Ecto neural progenitor cell (in vitro differentiated cells): ENCODE measurements around the gene FOXRED1.
"Not testable (repeated sequence)": the region's sequence is repeated elsewhere in the genome, so short reads cannot be mapped to it uniquely, and the experiment has no call there.

ENCODE experiments used
- DNase-seq: peaks from one replicate; pipeline ENCODE4 v3.0.0-alpha.2; 2018; ENCODE audit warnings: low spot score

Gene FOXRED1

GRCh38 chr11:126277322-126277721 is 8.4 kb downstream of the FOXRED1 start:
- DNase-seq, result no peak

DNA sequence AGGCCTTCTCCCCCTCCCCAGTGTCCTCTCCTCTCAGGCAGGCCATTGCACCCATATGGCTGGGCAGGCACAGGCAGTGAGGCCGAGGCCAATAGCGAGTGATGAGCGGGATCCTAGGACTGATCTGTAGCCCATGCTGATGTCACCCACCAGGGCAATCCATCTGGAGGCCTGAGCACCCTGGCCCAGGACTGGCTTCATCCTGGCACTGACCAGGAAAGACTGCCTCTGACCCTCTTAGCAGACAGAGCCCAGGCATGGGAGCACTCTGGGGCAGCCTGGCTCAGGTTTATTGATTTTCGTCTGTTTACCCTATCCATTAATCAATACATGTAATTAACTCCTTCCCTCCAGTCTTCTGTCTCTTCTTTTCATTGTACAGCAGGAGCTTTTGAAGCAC is 8.8 kb downstream of the FOXRED1 start:
- DNase-seq, result no peak

GRCh38 chr11:126279191-126279590 is 10.2 kb downstream of the FOXRED1 start:
- DNase-seq, result no peak

DNA sequence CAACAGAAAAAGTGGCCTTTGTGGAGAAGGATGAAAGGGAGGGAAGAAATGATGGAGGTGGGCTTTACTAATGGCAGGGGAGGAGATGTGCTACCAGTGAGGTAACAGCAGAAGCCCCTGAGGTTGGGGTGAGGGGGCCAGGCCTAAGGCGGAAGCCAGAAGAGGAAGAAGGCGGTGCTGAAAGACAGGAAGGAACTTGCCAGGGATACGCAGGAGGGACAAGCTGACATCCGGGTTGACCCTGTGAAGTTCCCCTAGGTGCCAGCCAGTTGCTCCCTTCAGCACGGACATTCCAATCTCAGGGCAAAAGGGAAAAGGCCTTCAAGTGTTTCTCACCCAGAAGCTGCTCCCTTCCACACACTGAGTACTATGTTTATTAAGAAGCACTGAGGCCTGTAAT is 11.6 kb downstream of the FOXRED1 start:
- DNase-seq, result no peak

- no peak for DNase-seq
These were observed 12.3 kb downstream of the FOXRED1 start for GRCh38 chr11:126281245-126281644.

DNA sequence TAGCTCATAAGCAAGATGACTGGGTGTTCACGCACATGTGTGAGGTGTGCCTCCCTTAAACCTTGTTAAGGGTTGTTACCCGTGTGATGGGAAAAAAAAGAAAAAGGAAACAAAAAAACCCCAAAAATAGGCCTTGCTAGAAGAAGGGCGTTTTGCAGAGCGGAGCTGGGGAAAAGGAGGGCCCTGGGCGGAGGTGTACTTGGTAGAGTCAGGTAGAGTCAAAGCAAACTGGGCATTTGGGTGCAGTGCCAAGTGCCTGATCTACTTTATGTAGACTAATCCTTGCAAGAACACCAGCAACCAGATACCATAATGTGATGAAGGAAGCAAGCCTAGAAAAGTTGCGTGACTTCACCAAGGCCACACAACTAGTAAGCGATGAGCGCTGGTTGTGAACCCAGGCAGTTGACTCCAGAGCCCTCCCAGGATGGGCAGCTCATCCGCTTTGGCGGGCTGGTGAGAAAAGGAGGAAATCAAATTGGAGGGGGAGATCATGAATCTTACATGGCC is 12.8 kb downstream of the FOXRED1 start:
- DNase-seq, result no peak

GRCh38 chr11:126282361-126282735 is 13.4 kb downstream of the FOXRED1 start:
- peak; percentile 58 for DNase-seq

GRCh38 chr11:126282736-126283591 is 14.0 kb downstream of the FOXRED1 start, which contains the start of gene TIRAP:
Gene TIRAP (plus strand): TSS chr11:126283093. CDS start chr11:126290895, 7,802 bp downstream.
- DNase-seq, result peak; percentile 74

DNA sequence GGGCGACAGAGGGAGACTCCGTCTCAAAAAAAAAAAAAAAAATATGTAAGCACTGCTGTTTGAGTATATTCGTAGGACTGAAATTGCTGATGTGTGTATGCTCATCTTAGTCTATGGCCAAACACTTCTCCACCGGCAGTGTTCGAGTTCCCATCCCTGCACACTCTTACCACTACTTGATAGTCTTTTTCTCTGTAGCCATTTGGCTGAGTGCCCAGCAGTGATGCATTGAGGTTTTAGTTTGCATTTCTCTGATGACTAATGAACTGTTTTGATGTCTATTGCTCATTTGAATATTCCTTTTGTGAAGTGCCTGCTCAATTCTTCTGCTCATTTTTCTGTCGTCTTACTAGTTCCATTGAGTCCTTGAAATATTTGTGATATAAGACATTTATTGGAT is 15.9 kb downstream of the FOXRED1 start:
- no peak for DNase-seq

DNA sequence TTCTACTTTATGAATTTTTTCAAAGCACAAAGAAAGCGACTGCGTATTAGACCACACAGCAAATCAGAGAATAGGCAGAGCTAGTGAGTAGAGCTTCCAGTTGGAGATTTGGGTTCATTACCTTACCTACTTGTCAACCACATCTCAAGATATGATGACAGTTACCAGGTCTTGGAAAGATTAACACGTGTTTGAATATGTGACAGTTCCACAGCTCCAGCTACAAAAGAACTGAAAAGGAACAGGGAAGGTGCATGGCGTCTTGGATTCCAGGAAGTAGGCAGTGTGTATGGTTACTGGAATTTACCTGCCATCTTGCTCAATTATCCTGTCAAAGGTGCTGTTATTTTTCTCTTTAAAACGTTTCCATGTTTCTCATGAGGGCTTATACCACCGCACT is 19.3 kb downstream of the FOXRED1 start:
- no peak for DNase-seq

DNA sequence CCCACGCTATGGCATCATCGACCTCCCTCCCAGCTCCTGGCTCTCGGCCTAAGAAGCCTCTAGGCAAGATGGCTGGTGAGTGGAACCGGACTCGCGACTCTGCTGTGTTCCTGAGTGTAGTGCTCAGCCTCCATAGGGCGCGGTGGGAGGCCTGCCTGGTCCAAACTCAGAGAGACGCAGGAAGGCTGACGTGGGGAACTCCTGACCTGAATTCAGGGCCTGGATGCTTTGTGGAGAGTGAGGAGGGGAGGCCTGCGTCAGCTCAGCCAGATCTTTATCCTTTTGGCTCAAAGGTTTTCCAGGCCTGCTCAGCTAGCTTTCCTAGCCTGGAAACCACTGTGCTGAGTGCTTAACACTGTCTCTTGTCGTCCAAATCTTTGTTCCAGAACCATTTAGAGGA is 21.9 kb downstream of the FOXRED1 start:
- DNase-seq, result no peak

GRCh38 chr11:126293726-126294125 is 24.8 kb downstream of the FOXRED1 start:
- no peak for DNase-seq

- no peak for DNase-seq
These were observed 28.1 kb downstream of the FOXRED1 start for GRCh38 chr11:126297004-126297403.

DNA sequence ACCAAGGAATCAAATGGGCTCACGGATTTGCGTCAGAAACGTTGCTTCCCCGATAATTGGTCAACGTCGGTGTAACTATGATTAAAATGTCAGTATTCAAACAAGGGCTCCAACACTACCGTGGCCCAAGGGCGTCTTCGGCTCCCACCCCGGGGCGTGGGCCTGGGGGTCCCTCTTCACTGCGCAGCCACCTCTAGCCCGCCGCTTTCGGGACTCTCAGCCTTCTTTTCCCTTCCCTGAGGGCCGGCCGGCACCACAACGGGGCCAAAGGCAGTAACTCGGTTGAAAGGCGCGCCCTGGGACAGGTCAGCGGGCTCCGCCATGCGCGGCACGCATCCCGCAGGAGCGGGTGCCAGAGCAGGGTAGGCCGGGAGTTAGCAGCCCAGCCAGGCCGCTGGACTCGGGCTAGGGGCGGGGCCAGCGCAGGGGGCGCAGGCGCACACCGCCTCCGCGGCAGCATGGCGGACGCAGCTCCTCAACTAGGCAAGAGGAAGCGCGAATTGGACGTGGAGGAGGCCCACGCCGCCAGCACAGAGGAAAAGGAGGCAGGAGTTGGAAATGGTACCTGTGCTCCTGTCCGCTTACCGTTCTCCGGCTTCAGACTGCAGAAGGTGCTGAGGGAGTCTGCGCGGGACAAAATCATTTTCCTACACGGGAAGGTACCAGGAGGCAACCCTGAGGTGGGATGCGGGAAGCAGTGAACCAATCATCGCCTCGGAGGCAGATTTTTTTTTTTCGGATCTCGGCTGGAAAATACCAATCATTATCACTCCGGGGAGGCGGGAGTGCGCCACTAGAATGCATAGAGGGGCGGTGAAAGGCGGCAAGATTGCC is 34.9 kb downstream of the FOXRED1 start, which contains the start of gene DCPS:
DCPS (plus strand) TSS at position 438 of the 834 bp plus-strand sequence; CDS start at position 459, 21 bp downstream.
- DNase-seq, result peak; percentile 95

DNA sequence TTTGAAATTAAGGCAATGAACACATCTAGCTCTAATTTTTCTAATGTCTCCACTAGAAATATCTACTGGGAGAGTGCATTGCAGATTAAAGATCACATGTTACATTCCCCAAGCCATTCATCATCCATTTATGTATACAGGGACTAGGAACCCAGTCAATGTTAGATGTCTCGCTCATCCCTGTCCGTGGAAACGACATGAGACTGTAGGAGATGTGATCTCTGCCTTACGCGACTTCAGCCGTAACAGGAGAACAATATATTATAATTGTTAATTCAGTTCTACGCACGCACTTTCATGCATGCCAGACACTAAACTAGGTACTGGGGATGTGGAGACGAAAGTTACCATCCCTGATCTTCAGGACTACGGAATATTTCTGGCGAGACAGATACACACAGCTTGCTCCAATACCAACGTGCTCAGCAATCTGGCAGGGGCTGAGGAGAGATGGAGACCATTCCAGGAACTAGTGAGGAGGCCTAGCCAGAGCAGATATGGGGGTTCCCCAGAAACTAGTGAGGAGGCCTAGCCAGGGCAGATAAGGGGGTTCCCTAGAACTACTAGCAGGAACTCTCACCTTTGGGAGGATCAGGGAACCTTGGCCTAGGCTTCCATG is 35.6 kb downstream of the FOXRED1 start:
- DNase-seq, result no peak

DNA sequence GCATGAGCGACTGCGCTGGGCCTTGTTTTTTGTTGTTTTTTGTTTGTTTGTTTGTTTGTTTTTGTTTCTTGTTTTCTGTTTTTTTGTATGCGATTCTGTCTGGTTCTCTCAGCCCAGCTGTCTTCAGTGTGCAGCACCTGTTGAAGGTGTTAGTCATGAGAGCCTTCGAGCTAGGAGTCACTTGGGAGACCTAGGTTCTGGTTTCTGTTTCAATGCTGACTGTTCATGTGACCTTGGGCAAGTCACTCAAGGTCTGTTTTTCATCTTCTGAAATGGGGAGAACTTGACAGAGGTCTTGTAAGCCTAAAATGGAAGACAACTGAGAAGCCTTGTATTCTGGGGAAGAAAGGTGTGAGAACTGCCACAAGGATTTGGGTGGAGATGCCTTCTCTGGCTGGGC is 36.7 kb downstream of the FOXRED1 start:
- DNase-seq, result no peak

DNA sequence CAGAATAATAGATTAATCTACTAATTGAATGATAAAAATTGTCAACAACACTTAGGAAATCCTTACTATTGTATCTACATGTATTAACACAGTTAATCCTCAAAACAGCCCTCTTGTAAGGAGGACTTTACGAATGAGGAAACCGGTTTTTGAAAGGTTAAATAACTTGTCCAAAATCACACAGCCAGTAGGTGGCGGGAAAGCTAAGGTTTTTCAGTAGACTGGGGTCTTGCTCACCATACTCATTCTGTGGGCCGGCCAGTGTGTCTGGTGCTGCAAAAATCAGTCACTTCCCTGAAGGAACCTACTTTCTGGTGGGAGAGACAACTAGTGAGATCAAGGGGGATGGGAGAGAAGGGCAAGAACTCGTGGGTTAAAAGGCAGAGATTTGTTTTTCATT is 38.8 kb downstream of the FOXRED1 start:
- no peak for DNase-seq

DNA sequence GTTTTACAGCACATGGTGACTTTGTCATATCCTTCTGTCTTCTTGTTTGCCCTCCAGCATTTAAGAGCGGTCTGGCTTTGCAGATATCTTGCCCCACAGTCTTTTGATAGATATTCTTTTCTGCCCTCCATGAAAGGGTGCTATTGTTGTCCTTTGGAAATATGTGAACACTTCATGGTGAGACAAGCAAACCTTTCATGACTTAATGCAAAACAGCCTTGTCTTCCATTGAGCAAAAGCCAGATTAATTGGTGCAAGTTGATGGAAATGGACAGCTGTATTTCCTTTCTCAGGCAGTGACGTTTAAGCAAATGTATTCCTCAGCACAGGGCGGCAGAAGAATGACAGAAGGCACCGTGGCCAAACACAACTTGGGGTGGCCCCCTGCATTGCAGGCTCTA is 39.3 kb downstream of the FOXRED1 start:
- no peak for DNase-seq

- not testable (repeated sequence) for DNase-seq
These were observed 39.8 kb downstream of the FOXRED1 start for GRCh38 chr11:126308771-126309170.

DNA sequence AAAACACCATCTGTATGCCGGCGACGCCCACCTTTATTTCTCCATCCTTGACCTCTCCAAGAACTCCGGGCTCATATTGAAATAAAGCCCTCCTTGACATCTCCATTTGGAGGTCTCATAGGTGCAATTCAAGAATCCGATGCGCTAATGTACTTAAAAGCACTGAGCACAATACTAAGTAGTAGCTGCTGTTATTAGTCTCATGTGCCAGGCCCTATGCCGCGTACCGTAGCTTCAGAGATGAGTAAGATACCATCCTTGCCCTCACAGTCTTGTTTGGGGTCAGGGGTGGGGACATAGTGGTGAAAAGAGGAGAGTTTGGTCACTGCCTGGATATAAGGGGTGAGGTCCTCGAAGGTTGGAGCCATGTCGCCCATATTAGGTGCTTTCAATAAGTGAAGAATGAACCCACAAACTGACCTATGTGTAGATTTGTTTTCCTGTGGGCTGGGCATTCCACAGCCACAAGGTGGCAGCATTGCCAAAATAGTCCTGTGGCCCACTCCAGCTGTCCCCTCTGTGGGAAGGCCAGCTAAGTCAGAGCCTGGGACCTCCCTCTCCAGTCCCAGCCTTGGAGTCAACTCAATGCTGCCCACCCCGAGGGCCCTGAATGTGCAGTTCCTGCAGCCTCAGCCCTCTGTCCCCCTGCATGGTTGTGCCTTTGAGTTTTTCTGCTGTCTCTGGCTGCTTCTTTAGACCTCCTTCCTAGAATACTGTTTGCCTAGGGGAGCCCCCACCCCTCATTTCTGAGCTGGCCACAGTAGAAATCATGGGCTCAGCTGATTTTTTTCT is 41.4 kb downstream of the FOXRED1 start:
- peak; percentile 82 for DNase-seq

GRCh38 chr11:126310992-126311310 is 42.0 kb downstream of the FOXRED1 start:
- DNase-seq, result no peak
